Erythroblast (primary cell): ENCODE measurements around the gene WDR11.

Source experiments
- GATA1 ChIP-seq: IDR thresholded peaks from 2 replicates; pipeline ENCODE4 v1.6.1; 2011; ENCODE audit warnings: low read depth, mild to moderate bottlenecking, control low read depth, low read length, moderate library complexity
- POLR2A ChIP-seq: IDR thresholded peaks from 2 replicates; pipeline ENCODE4 v1.6.1; 2011; ENCODE audit warnings: mild to moderate bottlenecking, low read length

GRCh38 chr10:120951288-120951687, 100.1 kb downstream of the WDR11 start:
- TF ChIP-seq POLR2A (no peak), GATA1 (no peak)
